ENCODE data around the gene CENPT.
"Not testable (repeated sequence)": the region's sequence is repeated elsewhere in the genome, so short reads cannot be mapped to it uniquely, and the experiment has no call there.

The CENPT gene

DNA sequence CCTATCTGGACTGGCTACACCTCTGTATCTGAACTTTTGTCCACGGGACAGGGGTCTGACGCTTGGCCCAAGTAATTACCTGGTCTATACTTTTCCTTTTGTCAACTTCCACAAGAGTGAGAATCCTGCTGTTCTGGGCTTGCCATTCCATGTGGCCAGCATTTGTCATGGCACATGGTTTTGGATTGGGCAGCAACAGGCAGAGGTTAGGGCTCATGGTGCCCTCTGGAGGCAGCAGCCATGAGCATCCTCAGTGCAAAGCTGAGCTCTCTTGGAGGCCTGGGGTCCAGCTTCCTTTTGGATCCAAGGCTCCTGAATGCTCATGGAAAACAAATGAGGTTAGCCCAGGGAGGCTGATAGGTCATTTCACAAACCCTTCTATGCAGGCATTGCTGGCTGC, 17.8 kb upstream of the CENPT start:
- Histone ChIP-seq H3K9me3 (ENCODE audit: insufficient read depth, low read length) (no peaks in the 10 kb centered on the region), H3K4me1 (ENCODE audit: insufficient read depth, insufficient read length) (peaks cover 14% of the 10 kb centered on the region), H3K4me3 (ENCODE audit: insufficient read length, low read depth) (no peak overlapping the region), H3K36me3 (ENCODE audit: insufficient read depth, insufficient read length, low read length) (peaks cover 97% of the 10 kb centered on the region), H3K27me3 (ENCODE audit: insufficient read depth, insufficient read length) (no peaks in the 10 kb centered on the region), H3K9ac (ENCODE audit: insufficient read length, low read depth) (no peak overlapping the region)
- TF ChIP-seq ZNF274 (IDR thresholded peaks at IDR 0.05; ENCODE audit: low read depth, low read length) = no peak
- TF ChIP-seq YY1 (IDR thresholded peaks at IDR 0.05; ENCODE audit: insufficient read depth, insufficient read length) = no peak
- TF ChIP-seq SUZ12 (IDR thresholded peaks at IDR 0.05; ENCODE audit: extremely low read depth, insufficient read depth, insufficient read length) = no peak
- no peak for DNase-seq (ENCODE audit: low read depth, low spot score)

DNA sequence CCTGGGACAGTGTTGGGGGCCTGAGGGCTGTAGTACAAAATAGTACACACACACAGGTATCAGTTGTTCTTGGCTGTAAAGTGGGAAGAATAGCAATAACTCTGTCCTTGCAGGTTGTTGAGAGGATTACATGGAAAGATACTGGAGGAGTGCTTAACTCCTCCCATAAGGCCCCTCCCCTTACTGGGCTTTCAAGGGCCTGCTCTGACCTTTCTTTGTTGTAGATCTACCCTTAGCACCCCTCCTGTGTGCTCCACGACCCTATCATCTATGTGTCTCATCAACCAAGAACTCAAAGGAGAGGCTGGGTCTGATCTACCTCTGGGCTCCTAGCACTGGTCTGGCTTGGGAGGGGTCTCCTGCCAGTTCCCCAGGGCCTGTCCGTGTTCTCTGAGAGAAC, 17.1 kb upstream of the CENPT start:
- H3K36me3 ChIP-seq (ENCODE audit: insufficient read depth, insufficient read length, low read length) = peaks cover 93% of the 10 kb centered on the region
- H3K27me3 ChIP-seq (ENCODE audit: insufficient read depth, insufficient read length) = no peaks in the 10 kb centered on the region
- H3K4me3 ChIP-seq (ENCODE audit: insufficient read length, low read depth) = no peak overlapping the region

DNA sequence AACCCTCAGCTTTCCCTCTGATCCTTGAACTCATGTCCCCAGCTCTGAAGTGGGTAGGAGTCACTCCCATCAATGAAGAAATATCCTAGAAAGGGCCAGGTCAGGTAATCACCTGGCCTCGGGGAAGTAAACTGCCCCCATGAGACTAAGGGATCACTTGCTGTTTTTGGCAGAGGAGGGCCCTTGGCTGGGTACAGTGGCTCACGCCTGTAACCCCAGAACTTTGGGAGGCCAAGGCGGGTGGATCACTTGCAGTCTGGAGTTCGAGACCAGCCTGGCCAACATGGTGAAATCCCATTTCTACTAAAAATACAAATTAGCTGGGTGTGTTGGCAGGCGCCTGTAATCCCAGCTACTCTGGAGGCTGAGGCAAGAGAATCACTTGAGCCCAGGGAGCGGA, 16.6 kb upstream of the CENPT start:
- H3K9me3 ChIP-seq (ENCODE audit: insufficient read depth, low read length); DNase-seq (ENCODE audit: low read depth, low spot score); H3K27me3 ChIP-seq (ENCODE audit: insufficient read depth, insufficient read length); H3K9ac ChIP-seq (ENCODE audit: insufficient read length, low read depth); H3K4me3 ChIP-seq (ENCODE audit: insufficient read length, low read depth): not testable (repeated sequence)
- peaks cover 14% of the 10 kb centered on the region for H3K4me1 ChIP-seq (ENCODE audit: insufficient read depth, insufficient read length)
- peaks cover 91% of the 10 kb centered on the region for H3K36me3 ChIP-seq (ENCODE audit: insufficient read depth, insufficient read length, low read length)

More for the DNA sequence above, 17.1 kb upstream of the CENPT start:
- DNase-seq (ENCODE audit: low read depth, low spot score) = no peak
- no peak overlapping the region for H3K9ac ChIP-seq (ENCODE audit: insufficient read length, low read depth)
- H3K9me3 ChIP-seq (ENCODE audit: insufficient read depth, low read length) = no peaks in the 10 kb centered on the region
- TF ChIP-seq ZNF274 (IDR thresholded peaks at IDR 0.05; ENCODE audit: low read depth, low read length) (no peak), YY1 (IDR thresholded peaks at IDR 0.05; ENCODE audit: insufficient read depth, insufficient read length) (no peak), SUZ12 (IDR thresholded peaks at IDR 0.05; ENCODE audit: extremely low read depth, insufficient read depth, insufficient read length) (no peak)
- peaks cover 14% of the 10 kb centered on the region for H3K4me1 ChIP-seq (ENCODE audit: insufficient read depth, insufficient read length)

DNA sequence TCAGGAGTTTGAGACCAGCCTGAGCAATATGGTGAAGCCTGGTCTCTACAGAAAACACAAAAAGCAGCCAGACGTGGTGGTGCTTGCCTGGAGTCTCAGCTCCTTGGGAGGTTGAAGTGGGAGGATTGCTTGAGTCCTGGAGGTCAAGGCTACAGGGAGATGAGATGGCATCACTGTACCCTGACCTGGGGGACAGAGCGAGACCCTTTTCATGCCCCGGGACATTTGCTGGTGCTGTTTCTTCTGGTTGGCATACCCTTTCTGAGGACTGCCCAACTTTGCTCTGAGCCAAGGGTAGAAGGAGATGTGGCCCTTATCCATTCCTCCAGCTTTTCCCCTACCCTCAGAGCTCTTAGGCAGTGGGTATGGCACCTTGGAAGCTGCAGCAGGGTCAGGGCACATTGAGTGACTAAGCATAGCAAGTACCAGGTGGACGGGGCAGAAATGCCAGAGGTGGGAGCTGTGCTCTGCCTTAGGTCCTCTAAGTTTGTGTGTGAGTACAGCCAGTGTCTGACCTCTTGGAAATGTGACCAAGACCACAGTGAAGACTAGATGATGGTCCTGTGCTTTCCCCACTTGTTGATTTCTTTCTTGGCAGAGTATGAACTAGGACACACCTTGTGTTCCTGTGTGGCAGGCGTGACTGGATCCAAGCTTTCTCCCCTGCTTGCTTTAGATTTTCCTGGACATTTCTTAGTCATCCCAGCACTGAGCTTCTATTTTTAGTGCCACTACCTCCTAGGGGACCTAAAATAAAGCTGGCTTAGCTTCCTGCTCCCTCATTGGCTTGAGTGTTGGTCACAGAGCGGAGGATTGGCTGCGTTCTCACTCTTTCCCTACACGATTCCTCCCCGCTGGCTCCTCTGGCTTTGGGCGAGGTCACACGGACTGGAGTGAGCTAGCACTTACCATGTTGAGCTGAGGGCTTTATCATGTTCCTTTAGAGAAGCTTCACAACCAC, 15.4 kb upstream of the CENPT start:
- TF ChIP-seq SUZ12 (IDR thresholded peaks at IDR 0.05; ENCODE audit: extremely low read depth, insufficient read depth, insufficient read length) (no peak), ZNF274 (IDR thresholded peaks at IDR 0.05; ENCODE audit: low read depth, low read length) (no peak), YY1 (IDR thresholded peaks at IDR 0.05; ENCODE audit: insufficient read depth, insufficient read length) (no peak)
- no peak overlapping the region for H3K9ac ChIP-seq (ENCODE audit: insufficient read length, low read depth)
- no peak overlapping the region for H3K4me3 ChIP-seq (ENCODE audit: insufficient read length, low read depth)
- H3K27me3 ChIP-seq (ENCODE audit: insufficient read depth, insufficient read length) = no peaks in the 10 kb centered on the region
- H3K36me3 ChIP-seq (ENCODE audit: insufficient read depth, insufficient read length, low read length) = peaks cover 89% of the 10 kb centered on the region
- H3K4me1 ChIP-seq (ENCODE audit: insufficient read depth, insufficient read length) = peaks cover 17% of the 10 kb centered on the region
- no peaks in the 10 kb centered on the region for H3K9me3 ChIP-seq (ENCODE audit: insufficient read depth, low read length)
- DNase-seq (ENCODE audit: low read depth, low spot score) = no peak

DNA sequence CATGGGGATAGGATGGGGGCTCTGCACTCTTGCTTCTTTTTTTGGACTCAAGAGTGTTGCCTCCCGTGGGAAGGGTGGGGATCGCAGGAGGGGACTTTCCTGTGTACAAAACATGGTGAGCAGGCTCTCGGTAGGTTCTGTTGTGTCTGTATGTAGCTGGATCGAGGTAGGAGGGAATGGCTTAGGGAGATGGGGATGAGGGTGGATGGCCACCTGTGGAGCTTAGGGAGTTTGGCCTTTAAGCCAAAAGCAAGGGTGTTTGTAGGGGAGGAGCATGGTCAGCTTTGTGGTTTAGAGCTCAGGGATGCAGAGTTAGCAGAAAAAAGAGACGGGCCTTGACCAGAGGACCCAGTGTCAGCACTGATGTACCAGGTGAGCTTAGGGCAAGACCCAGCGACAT, 14.4 kb upstream of the CENPT start:
- Histone ChIP-seq H3K9me3 (ENCODE audit: insufficient read depth, low read length) (no peaks in the 10 kb centered on the region), H3K4me3 (ENCODE audit: insufficient read length, low read depth) (no peak overlapping the region), H3K4me1 (ENCODE audit: insufficient read depth, insufficient read length) (peaks cover 23% of the 10 kb centered on the region), H3K9ac (ENCODE audit: insufficient read length, low read depth) (no peak overlapping the region), H3K36me3 (ENCODE audit: insufficient read depth, insufficient read length, low read length) (peaks cover 83% of the 10 kb centered on the region), H3K27me3 (ENCODE audit: insufficient read depth, insufficient read length) (no peaks in the 10 kb centered on the region)
- no peak for TF ChIP-seq SUZ12 (IDR thresholded peaks at IDR 0.05; ENCODE audit: extremely low read depth, insufficient read depth, insufficient read length)
- TF ChIP-seq YY1 (IDR thresholded peaks at IDR 0.05; ENCODE audit: insufficient read depth, insufficient read length) = no peak
- no peak for TF ChIP-seq ZNF274 (IDR thresholded peaks at IDR 0.05; ENCODE audit: low read depth, low read length)
- DNase-seq (ENCODE audit: low read depth, low spot score) = no peak

DNA sequence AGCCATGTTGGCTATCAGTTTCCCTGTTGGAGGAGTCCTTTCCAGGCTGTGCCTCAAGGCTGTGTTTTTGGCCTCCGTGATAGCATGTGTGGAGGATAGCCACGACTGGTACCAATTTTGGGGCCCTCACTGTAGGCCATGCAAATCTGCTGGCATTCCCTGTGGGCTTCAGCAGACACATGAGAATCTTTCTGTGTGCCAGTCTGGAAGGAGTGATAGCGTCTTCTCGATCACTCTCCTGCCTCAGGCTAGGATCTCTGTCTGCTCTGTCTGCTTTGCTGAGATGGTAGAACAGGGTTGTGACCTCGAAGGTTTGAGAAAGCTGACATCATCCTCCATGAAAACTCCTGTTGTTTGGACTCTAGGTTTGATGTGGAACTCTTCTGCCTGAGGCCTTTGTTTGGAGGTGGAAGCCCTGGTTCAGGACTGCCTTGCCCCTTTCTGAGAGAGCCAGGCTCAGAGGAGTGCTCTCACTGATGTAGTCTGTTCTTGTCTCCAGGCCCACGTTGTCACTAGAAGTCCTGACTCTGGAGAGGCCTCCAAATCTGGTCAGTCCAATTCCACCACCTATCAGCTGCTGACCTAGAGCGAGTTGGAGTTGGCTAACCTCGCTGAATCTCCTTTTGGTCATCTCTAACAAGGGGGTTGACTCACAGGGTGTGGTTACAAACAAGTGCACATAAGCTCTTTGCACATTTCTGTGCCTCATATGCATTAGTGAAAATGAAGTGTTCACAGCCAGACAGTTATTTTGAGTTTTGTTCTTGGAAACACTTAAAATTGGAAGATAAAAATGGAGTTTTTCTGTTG, 13.3 kb upstream of the CENPT start:
- Histone ChIP-seq H3K9me3 (ENCODE audit: insufficient read depth, low read length) (no peaks in the 10 kb centered on the region), H3K4me3 (ENCODE audit: insufficient read length, low read depth) (no peak overlapping the region), H3K27me3 (ENCODE audit: insufficient read depth, insufficient read length) (no peaks in the 10 kb centered on the region), H3K4me1 (ENCODE audit: insufficient read depth, insufficient read length) (peaks cover 27% of the 10 kb centered on the region), H3K9ac (ENCODE audit: insufficient read length, low read depth) (no peak overlapping the region), H3K36me3 (ENCODE audit: insufficient read depth, insufficient read length, low read length) (peaks cover 78% of the 10 kb centered on the region)
- TF ChIP-seq SUZ12 (IDR thresholded peaks at IDR 0.05; ENCODE audit: extremely low read depth, insufficient read depth, insufficient read length) = no peak
- DNase-seq (ENCODE audit: low read depth, low spot score) = no peak

DNA sequence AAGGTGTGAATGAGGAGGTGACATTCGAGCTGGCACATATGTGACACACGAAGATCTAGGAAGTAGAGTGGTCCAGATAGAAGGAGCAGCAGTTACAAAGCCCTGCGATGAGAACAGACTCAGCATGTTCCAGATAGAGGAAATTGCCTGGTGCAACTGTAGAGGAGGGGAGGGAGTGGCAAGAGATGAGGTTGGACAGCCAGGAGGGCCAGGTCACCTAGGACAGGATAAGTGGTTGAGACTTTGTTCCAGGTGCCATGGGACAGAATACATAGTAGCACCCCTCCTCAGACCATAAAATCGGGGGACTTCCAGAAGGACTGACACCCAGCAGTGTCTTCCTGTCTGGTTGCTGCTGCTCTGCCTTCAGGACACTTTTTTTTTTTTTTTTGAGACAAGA, 11.0 kb upstream of the CENPT start:
- H3K36me3 ChIP-seq (ENCODE audit: insufficient read depth, insufficient read length, low read length) = peaks cover 76% of the 10 kb centered on the region
- peaks cover 33% of the 10 kb centered on the region for H3K4me1 ChIP-seq (ENCODE audit: insufficient read depth, insufficient read length)
- H3K9ac ChIP-seq (ENCODE audit: insufficient read length, low read depth) = no peak overlapping the region
- no peak overlapping the region for H3K4me3 ChIP-seq (ENCODE audit: insufficient read length, low read depth)
- no peaks in the 10 kb centered on the region for H3K27me3 ChIP-seq (ENCODE audit: insufficient read depth, insufficient read length)
- H3K9me3 ChIP-seq (ENCODE audit: insufficient read depth, low read length) = no peaks in the 10 kb centered on the region
- TF ChIP-seq ZNF274 (IDR thresholded peaks at IDR 0.05; ENCODE audit: low read depth, low read length) (no peak), YY1 (IDR thresholded peaks at IDR 0.05; ENCODE audit: insufficient read depth, insufficient read length) (no peak), SUZ12 (IDR thresholded peaks at IDR 0.05; ENCODE audit: extremely low read depth, insufficient read depth, insufficient read length) (no peak)
- no peak for DNase-seq (ENCODE audit: low read depth, low spot score)
